Measurements from ENCODE around the gene SLC39A2.

The SLC39A2 gene

DNA sequence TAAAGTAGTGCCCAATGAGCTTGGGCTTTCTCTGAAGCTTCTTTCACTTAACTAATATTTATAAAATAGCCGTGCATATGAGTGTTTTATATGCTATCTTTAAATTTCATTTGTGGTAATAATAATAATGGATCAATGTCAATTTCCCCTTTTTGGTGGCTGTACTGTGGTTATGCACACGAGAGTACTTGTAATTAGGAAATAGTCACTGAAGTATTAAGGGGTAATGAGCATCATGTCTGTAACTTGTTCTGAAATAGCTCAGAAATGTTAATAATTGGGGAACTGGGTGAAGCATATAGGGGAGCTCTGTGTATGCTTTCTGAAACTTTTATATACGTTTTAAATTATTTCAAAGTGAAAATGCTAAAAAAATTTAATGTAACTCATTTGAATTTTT lies 51.5 kb downstream of the SLC39A2 start:
- POLR2A ChIA-PET, result no interaction called here
- Histone ChIP-seq H3K27me3 (replicated peaks in 2 of 5; ENCODE audit: control insufficient read depth in 4 of 5, insufficient read depth in 5 of 5, low read length in 4 of 5) (no peaks in the 10 kb centered on the region), H3K9me3 (ENCODE audit: control extremely low read depth in 1 of 5, control insufficient read depth in 4 of 5, insufficient read depth in 2 of 5, low read depth in 1 of 5, low read length in 4 of 5) (no peaks in the 10 kb centered on the region), H3K27ac (ENCODE audit: insufficient read depth in 1 of 2, low read depth in 1 of 2, low read length in 2 of 2, poor library complexity in 1 of 2, severe bottlenecking in 2 of 2) (no peak overlapping the region), H3K4me1 (ENCODE audit: control extremely low read depth in 1 of 4, control insufficient read depth in 4 of 4, insufficient read depth in 4 of 4, low read length in 3 of 4) (peaks cover 0 to 4% (median 2%) of the 10 kb centered on the region in 4 experiments), H3K36me3 (ENCODE audit: control insufficient read depth in 4 of 4, insufficient read depth in 4 of 4, low read length in 3 of 4) (no peaks in the 10 kb centered on the region), H3K4me3 (ENCODE audit: control insufficient read depth in 1 of 7, extremely low read depth in 1 of 7, insufficient read depth in 4 of 7, low read depth in 2 of 7, low read length in 6 of 7) (no peak overlapping the region)
- DNase-seq, result peak in 1 of 3 donors; percentile 33
- CTCF ChIA-PET, result interaction anchor here (0.5 to 6.7 kb wide), 8 partner anchors 11 to 481 kb away, joined by 3 to 42 read pairs (median 4); no protein-coding TSS in a partner anchor
- WGBS (ENCODE audit: insufficient coverage), result 0% methylated on average over 1 of the region's 3 CpGs
